Cardiac ventricle fibroblast (primary cell): ENCODE results near the gene STPG1. TPM values are rescaled to one million over a fixed set of nuclear protein-coding genes. Genes with fewer than 3 reads are reported as not detected.

Experiments used
- total RNA-seq: library from RNA; depleted of rRNA; stranded (reverse); fragments of >200 nt; gene quantifications from 2 replicates; pipeline ENCODE4 v1.2.3, GENCODE V29; 2015

STPG1 gene
- 0.44 and 4.9 TPM in 2 replicates for total RNA-seq

GRCh38 chr1:24413350-24414163, at the start of gene STPG1:
Gene STPG1 (minus strand): TSS chr1:24413782. CDS start chr1:24401388, 12,394 bp downstream.

GRCh38 chr1:24415334-24415909, 1.8 kb upstream of the STPG1 start, which contains the start of gene NIPAL3:
Gene NIPAL3 (plus strand): TSS chr1:24415802. CDS start chr1:24419548, 3,746 bp downstream.

DNA sequence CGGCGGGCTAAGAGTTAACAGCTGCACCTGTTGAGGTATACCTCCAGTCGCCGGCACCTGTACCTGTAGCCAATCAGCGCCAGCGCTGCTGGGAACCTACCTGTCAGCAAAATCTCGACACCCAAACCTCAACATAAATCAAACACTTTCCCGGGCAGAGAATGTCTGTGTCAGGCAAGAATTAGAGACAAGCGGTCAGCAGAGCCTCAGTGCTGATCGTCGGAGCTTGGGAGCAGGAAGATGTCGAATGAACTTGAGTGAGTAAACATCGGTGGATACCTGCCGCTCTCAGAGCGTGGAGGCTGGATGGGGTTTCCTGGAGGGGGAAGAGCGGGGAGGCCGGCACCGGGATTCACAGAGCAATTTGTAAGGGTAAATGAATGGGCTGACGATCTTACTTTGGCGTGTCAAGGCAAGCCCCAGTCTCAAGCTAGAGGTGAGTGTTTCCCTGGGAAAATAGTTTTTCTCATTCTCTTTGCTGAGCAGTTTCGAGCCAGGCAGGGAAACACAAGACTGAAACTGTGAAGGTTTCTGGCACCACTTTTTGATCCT, 94.2 kb downstream of the STPG1 start, which contains the start of gene GRHL3:
Gene GRHL3, plus strand, starts transcription at position 46 of the 552 bp plus-strand sequence. Its CDS starts 195 bp downstream, at position 241.

Other genes starting within 250 kb of the STPG1 start
- 0.05 TPM in 1 of 2 replicates, not detected in the other for gene IFNLR1, start 226.5 kb downstream of the STPG1 start, total RNA-seq
- gene GRHL3, start 94.4 kb downstream of the STPG1 start, total RNA-seq = 0.05 TPM in 1 of 2 replicates, not detected in the other
- gene NIPAL3, start 2.0 kb upstream of the STPG1 start, total RNA-seq = 12.5 and 18.8 TPM in 2 replicates
- 2.2 and 6.9 TPM in 2 replicates for gene RCAN3, start 89.1 kb upstream of the STPG1 start, total RNA-seq
- gene NCMAP, start 142.3 kb upstream of the STPG1 start, total RNA-seq = not detected in 2 replicates
- gene SRRM1, start 229.5 kb upstream of the STPG1 start, total RNA-seq = 29.6 and 44.1 TPM in 2 replicates